SK-N-DZ (cell line): ENCODE results near the gene ZNF516.

Source experiments
- DNase-seq: peaks from one replicate; pipeline ENCODE4 v3.0.0-alpha.2; 2015; ENCODE audit warnings: low spot score

Gene ZNF516

GRCh38 chr18:76382275-76382674 lies 112.8 kb downstream of the ZNF516 start:
- DNase-seq, result no peak

- no peak for DNase-seq
These were observed 114.1 kb downstream of the ZNF516 start for GRCh38 chr18:76380791-76381405.

- no peak for DNase-seq
These were observed 114.8 kb downstream of the ZNF516 start for GRCh38 chr18:76380127-76380729.

- DNase-seq, result no peak
These were observed 115.6 kb downstream of the ZNF516 start for GRCh38 chr18:76379226-76380126.

GRCh38 chr18:76378526-76379215 lies 116.4 kb downstream of the ZNF516 start:
- no peak for DNase-seq

- DNase-seq, result no peak
These were observed 117.7 kb downstream of the ZNF516 start for GRCh38 chr18:76377359-76377756.

- no peak for DNase-seq
These were observed 118.2 kb downstream of the ZNF516 start for GRCh38 chr18:76376668-76377358.

- DNase-seq, result no peak
These were observed 118.8 kb downstream of the ZNF516 start for GRCh38 chr18:76376225-76376624.

- no peak for DNase-seq
These were observed 120.4 kb downstream of the ZNF516 start for GRCh38 chr18:76374330-76375281.

- DNase-seq, result no peak
These were observed 121.7 kb downstream of the ZNF516 start for GRCh38 chr18:76373297-76373696.

- DNase-seq, result no peak
These were observed 123.5 kb downstream of the ZNF516 start for GRCh38 chr18:76371301-76372203.

GRCh38 chr18:76370686-76371085 lies 124.4 kb downstream of the ZNF516 start:
- DNase-seq, result no peak

GRCh38 chr18:76370201-76370600 lies 124.8 kb downstream of the ZNF516 start:
- DNase-seq, result no peak

- DNase-seq, result no peak
These were observed 125.3 kb downstream of the ZNF516 start for GRCh38 chr18:76369791-76370190.

- DNase-seq, result no peak
These were observed 126.1 kb downstream of the ZNF516 start for GRCh38 chr18:76368976-76369375.

GRCh38 chr18:76368271-76368670 lies 126.8 kb downstream of the ZNF516 start:
- DNase-seq, result no peak

- no peak for DNase-seq
These were observed 127.6 kb downstream of the ZNF516 start for GRCh38 chr18:76367168-76368125.

GRCh38 chr18:76365561-76365960 lies 129.5 kb downstream of the ZNF516 start:
- no peak for DNase-seq
